Activated CD8-positive, alpha-beta T cell treated with anti-CD3 and anti-CD28 coated beads for 36 hours (primary cell): ENCODE results near the gene INAVA. TPM values are rescaled to one million over a fixed set of nuclear protein-coding genes. Genes with fewer than 3 reads are reported as not detected.

Experiments
- ATAC-seq: fragments of 200-7000 bp; cut with Tn5 transposase; one replicate; pipeline ENCODE4 v1.10.0; 2021; ENCODE audit warnings: mild to moderate bottlenecking, moderate library complexity
- CTCF ChIA-PET: fragments of 350-600 bp; sonication (Branson Sonifier 250); formaldehyde crosslinking; loops from one replicate; lab custom pipeline; 2021; ENCODE audit warnings: antibody characterized with exemption; lab: Charles Lee
- POLR2A ChIA-PET: fragments of 350-600 bp; sonication (Branson Sonifier 250); formaldehyde crosslinking; loops from one replicate; lab custom pipeline; 2021; ENCODE audit warnings: antibody characterized with exemption; lab: Charles Lee
- DNase-seq: peaks from one replicate; pipeline ENCODE4 v3.0.0-alpha.2; 2020
- H3K27ac Mint-ChIP-seq: one replicate; pipeline ENCODE4 v1.8.0; 2021; ENCODE audit warnings: mild to moderate bottlenecking, mixed read lengths
- H3K27me3 Mint-ChIP-seq: one replicate; pipeline ENCODE4 v1.8.0; 2021; ENCODE audit warnings: mixed read lengths
- H3K36me3 Mint-ChIP-seq: one replicate; pipeline ENCODE4 v1.8.0; 2021; ENCODE audit warnings: low read depth, mixed read lengths
- H3K4me1 Mint-ChIP-seq: one replicate; pipeline ENCODE4 v1.8.0; 2021; ENCODE audit warnings: low read depth, mixed read lengths
- H3K4me3 Mint-ChIP-seq: one replicate; pipeline ENCODE4 v1.8.0; 2021; ENCODE audit warnings: mild to moderate bottlenecking, moderate library complexity, mixed read lengths
- H3K9me3 Mint-ChIP-seq: one replicate; pipeline ENCODE4 v1.8.0; 2021; ENCODE audit warnings: mixed read lengths
- CTCF ChIP-seq: fragments of 200-600 bp; IDR thresholded peaks from one replicate; pipeline ENCODE4 v1.8.0; 2022; ENCODE audit warnings: antibody characterized with exemption, mild to moderate bottlenecking
- intact Hi-C: fragments of 100-400 bp; cut with micrococcal nuclease; formaldehyde crosslinking; loops from one replicate; pipeline ENCODE4 v1.10.0; 2022
- total RNA-seq, 2 experiments: library from RNA; stranded (reverse); gene quantifications; one replicate each; pipeline ENCODE4 v1.2.3, GENCODE V29; 2021

The INAVA gene
- not detected for total RNA-seq

- no peak for ATAC-seq
- no peak for TF ChIP-seq CTCF
- CTCF ChIA-PET, result interaction anchor here (1.1 kb wide), 1 partner anchor 84 kb away, joined by 3 read pairs; no protein-coding TSS in a partner anchor
- Mint-ChIP-seq H3K4me1 (peaks cover 19% of the 10 kb centered on the region), H3K27me3 (peaks cover 35% of the 10 kb centered on the region), H3K9me3 (no peaks in the 10 kb centered on the region), H3K27ac (no peak within 1 kb of the TSS), H3K4me3 (no peak within 1 kb of the TSS), H3K36me3 (no peaks in the 10 kb centered on the region)
- POLR2A ChIA-PET, result interaction anchor here (0.6 to 0.8 kb wide), 2 partner anchors 8 to 355 kb away, joined by 3 read pairs; no protein-coding TSS in a partner anchor
- DNase-seq, result no peak
- intact Hi-C loops, result no loop called here
Measured at GRCh38 chr1:200894712-200895442, at the start of gene INAVA. Gene INAVA, plus strand, starts transcription at chr1:200894900. Its CDS starts 3,501 bp downstream, at chr1:200898401.

- Mint-ChIP-seq H3K36me3 (peaks cover 2% of the 10 kb centered on the region), H3K4me1 (no peaks in the 10 kb centered on the region), H3K4me3 (no peak overlapping the region), H3K27ac (no peak overlapping the region), H3K9me3 (no peaks in the 10 kb centered on the region), H3K27me3 (no peaks in the 10 kb centered on the region)
- ATAC-seq, result no peak
- DNase-seq, result no peak
- POLR2A ChIA-PET, result no interaction called here
- intact Hi-C loops, result no loop called here
- CTCF ChIA-PET, result interaction anchor here (1.3 kb wide), 1 partner anchor 127 kb away, joined by 4 read pairs; no protein-coding TSS in a partner anchor
- no peak for TF ChIP-seq CTCF
Measured at GRCh38 chr1:200845360-200845759, 49.3 kb upstream of the INAVA start.

DNA sequence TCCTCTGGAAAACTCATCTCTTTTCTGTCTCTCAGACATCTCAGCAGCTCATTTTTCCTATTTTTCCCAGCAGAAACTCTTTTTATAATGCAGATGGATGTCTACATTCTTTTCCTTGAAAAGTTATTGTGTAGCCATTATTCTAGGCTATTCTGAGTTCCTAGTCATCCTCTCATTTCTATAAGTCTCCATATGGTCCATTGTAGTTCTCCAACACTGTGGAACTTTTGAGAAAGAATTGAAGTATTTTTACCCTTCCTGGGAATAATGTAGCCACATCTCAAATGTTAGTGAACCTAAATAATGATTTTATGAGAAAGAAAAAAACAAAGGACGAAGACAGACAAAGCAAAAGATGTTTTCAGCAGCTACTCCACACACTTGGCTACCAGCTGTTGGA lies 48.3 kb upstream of the INAVA start:
- no peaks in the 10 kb centered on the region for H3K9me3 Mint-ChIP-seq
- H3K4me1 Mint-ChIP-seq, result no peaks in the 10 kb centered on the region
- TF ChIP-seq CTCF, result no peak
- H3K27me3 Mint-ChIP-seq, result no peaks in the 10 kb centered on the region
- H3K4me3 Mint-ChIP-seq, result no peak overlapping the region
- intact Hi-C loops, result no loop called here
- peaks cover 2% of the 10 kb centered on the region for H3K36me3 Mint-ChIP-seq
- H3K27ac Mint-ChIP-seq, result no peak overlapping the region
- ATAC-seq, result no peak
- DNase-seq, result no peak
- ChIA-PET POLR2A (no interaction called here), CTCF (no interaction called here)

GRCh38 chr1:200849430-200849829 lies 45.3 kb upstream of the INAVA start:
- H3K27ac Mint-ChIP-seq, result no peak overlapping the region
- ChIA-PET POLR2A (no interaction called here), CTCF (interaction anchor here (1.1 kb wide), 1 partner anchor 227 kb away, joined by 3 read pairs; no protein-coding TSS in a partner anchor)
- H3K4me1 Mint-ChIP-seq, result peaks cover 2% of the 10 kb centered on the region
- TF ChIP-seq CTCF, result no peak
- H3K4me3 Mint-ChIP-seq, result no peak overlapping the region
- H3K9me3 Mint-ChIP-seq, result no peaks in the 10 kb centered on the region
- DNase-seq (no peak), ATAC-seq (no peak)
- H3K36me3 Mint-ChIP-seq, result peaks cover 2% of the 10 kb centered on the region
- intact Hi-C loops, result no loop called here
- H3K27me3 Mint-ChIP-seq, result no peaks in the 10 kb centered on the region

GRCh38 chr1:200850554-200850953 lies 44.1 kb upstream of the INAVA start:
- H3K4me1 Mint-ChIP-seq, result peaks cover 2% of the 10 kb centered on the region
- H3K36me3 Mint-ChIP-seq, result peaks cover 2% of the 10 kb centered on the region
- no peak overlapping the region for H3K4me3 Mint-ChIP-seq
- ATAC-seq (no peak), DNase-seq (no peak)
- intact Hi-C loops, result no loop called here
- ChIA-PET CTCF (interaction anchor here (1.4 kb wide), 1 partner anchor 10 kb away, joined by 3 read pairs; no protein-coding TSS in a partner anchor), POLR2A (no interaction called here)
- no peaks in the 10 kb centered on the region for H3K9me3 Mint-ChIP-seq
- no peak overlapping the region for H3K27ac Mint-ChIP-seq
- H3K27me3 Mint-ChIP-seq, result no peaks in the 10 kb centered on the region
- no peak for TF ChIP-seq CTCF
